A549 (cell line): ENCODE results near the gene TBCK. TPM values are rescaled to one million over a fixed set of nuclear protein-coding genes. Genes with fewer than 3 reads are reported as not detected.

ENCODE experiments used
- ATAC-seq, 2 experiments: fragments of 200-7000 bp in 1 of 2; fragments of >200 bp in 1 of 2; cut with Nextera tagmentation in 1 of 2; cut with Tn5 transposase in 1 of 2; 3 replicates each; pipeline versions ENCODE4 v1.8.0 to v1.9.1; 2018 to 2020; ENCODE audit warnings: mild to moderate bottlenecking in 1 of 2, moderate library complexity in 1 of 2
- CTCF ChIA-PET: fragments of 300-600 bp; sonication (Branson Sonifier 250); formaldehyde crosslinking; extraction: SDS; loops from one replicate; lab custom pipeline; 2021; ENCODE audit warnings: antibody characterized with exemption, inconsistent platforms; lab: Yijun Ruan, JAX
- POLR2A ChIA-PET: fragments of 350-600 bp; formaldehyde crosslinking; extraction: SDS; loops from one replicate; lab custom pipeline; 2021; ENCODE audit warnings: antibody characterized with exemption, inconsistent platforms; lab: Yijun Ruan, JAX
- DNase-seq, 2 experiments: peaks; one replicate each; pipeline versions ENCODE4 v3.0.0 to v3.0.0-alpha.2; 2011 to 2016; ENCODE audit warnings: low read depth in 1 of 2, low spot score in 1 of 2
- FAIRE-seq: peaks from 2 replicates; lab custom pipeline; 2011; peaks lifted over from hg19 to GRCh38; lab: Jason Lieb, UNC
- H3K27ac ChIP-seq, 2 experiments: fragments of >200 bp; sonication (Bioruptor Twin); formaldehyde crosslinking; 3 replicates each; pipeline ENCODE4 v1.5.1; 2016 to 2017
- H3K4me1 ChIP-seq: fragments of >200 bp; sonication (Bioruptor Twin); formaldehyde crosslinking; 3 replicates; pipeline ENCODE4 v1.6.1; 2016
- H3K4me2 ChIP-seq: fragments of >200 bp; sonication (Bioruptor Twin); formaldehyde crosslinking; 3 replicates; pipeline ENCODE4 v1.6.1; 2016
- H3K4me3 ChIP-seq: fragments of >200 bp; sonication (Bioruptor Twin); formaldehyde crosslinking; 3 replicates; pipeline ENCODE4 v1.5.1; 2016
- H3K9me3 ChIP-seq: fragments of >200 bp; sonication (Bioruptor Twin); formaldehyde crosslinking; 3 replicates; pipeline ENCODE4 v1.6.1; 2016
- ATOH8 ChIP-seq: fragments of 250-450 bp; sonication (Bioruptor Pico); IDR thresholded peaks from 2 replicates; pipeline ENCODE4 v1.5.0; 2020; ENCODE audit warnings: low read depth, mild to moderate bottlenecking, moderate library complexity
- CBX2 ChIP-seq: fragments of 200-600 bp; sonication (generic); IDR thresholded peaks from 2 replicates; pipeline ENCODE4 v1.6.1; 2016; ENCODE audit warnings: low read depth, mild to moderate bottlenecking, borderline replicate concordance
- CBX8 ChIP-seq: fragments of 200-600 bp; sonication (generic); IDR thresholded peaks from 2 replicates; pipeline ENCODE4 v1.6.1; 2016
- CEBPB ChIP-seq, 2 experiments: fragments of >200 bp in 1 of 2; sonication (Bioruptor Twin) in 1 of 2; formaldehyde crosslinking in 1 of 2; IDR thresholded peaks; 2 replicates each; pipeline ENCODE4 v1.6.1; 2012 to 2016
- CHD2 ChIP-seq: fragments of 150-350 bp; IDR thresholded peaks from 2 replicates; pipeline ENCODE4 v1.6.1; 2014; ENCODE audit warnings: low read length; ENCODE audit not compliant: partially characterized antibody
- E2F6 ChIP-seq: IDR thresholded peaks from 2 replicates; pipeline ENCODE4 v1.6.1; 2012; ENCODE audit warnings: low read depth, borderline replicate concordance
- EHMT2 ChIP-seq: fragments of 200-600 bp; sonication (generic); IDR thresholded peaks from 2 replicates; pipeline ENCODE4 v1.6.1; 2016; ENCODE audit warnings: antibody characterized with exemption, low read depth, mild to moderate bottlenecking, moderate library complexity
- FOSB ChIP-seq: fragments of 250-450 bp; sonication (Bioruptor Pico); IDR thresholded peaks from 2 replicates; pipeline ENCODE4 v1.5.0; 2020; ENCODE audit warnings: mild to moderate bottlenecking, moderate library complexity
- FOXS1 ChIP-seq: fragments of 250-450 bp; sonication (Bioruptor Pico); IDR thresholded peaks from 2 replicates; pipeline ENCODE4 v1.5.0; 2020; ENCODE audit warnings: mild to moderate bottlenecking, moderate library complexity
- GATA3 ChIP-seq: IDR thresholded peaks from 2 replicates; pipeline ENCODE4 v1.6.1; 2012; ENCODE audit warnings: borderline replicate concordance
- HEYL ChIP-seq: fragments of 250-450 bp; sonication (Bioruptor Pico); IDR thresholded peaks from 2 replicates; pipeline ENCODE4 v1.8.0; 2021; ENCODE audit warnings: mild to moderate bottlenecking, moderate library complexity
- HOXA7 ChIP-seq: fragments of 250-450 bp; sonication (Bioruptor Pico); IDR thresholded peaks from 2 replicates; pipeline ENCODE4 v1.5.0; 2020; ENCODE audit warnings: mild to moderate bottlenecking, moderate library complexity
- JUN ChIP-seq, 2 experiments: fragments of >200 bp; sonication (Bioruptor Twin); formaldehyde crosslinking; IDR thresholded peaks; 2 replicates in 1 of 2; 3 replicates in 1 of 2; pipeline ENCODE4 v1.6.1; 2016 to 2017
- KDM1A ChIP-seq: fragments of 200-600 bp; sonication (generic); IDR thresholded peaks from 2 replicates; pipeline ENCODE4 v1.6.1; 2016; ENCODE audit warnings: low read depth, mild to moderate bottlenecking
- MYC ChIP-seq: IDR thresholded peaks from 2 replicates; pipeline ENCODE4 v1.6.1; 2012; ENCODE audit warnings: mild to moderate bottlenecking, inconsistent platforms, low read length, improper control_type of control experiment, borderline replicate concordance
- NPAS2 ChIP-seq: fragments of 250-450 bp; sonication (Bioruptor Pico); IDR thresholded peaks from 2 replicates; pipeline ENCODE4 v1.8.0; 2022; ENCODE audit warnings: mild to moderate bottlenecking, moderate library complexity, borderline replicate concordance
- POLR2A ChIP-seq: IDR thresholded peaks from 2 replicates; pipeline ENCODE4 v1.6.1; 2012; ENCODE audit warnings: mild to moderate bottlenecking, low read length
- SMC3 ChIP-seq: fragments of >200 bp; sonication (Bioruptor Twin); formaldehyde crosslinking; IDR thresholded peaks from 3 replicates; pipeline ENCODE4 v1.6.1; 2018; ENCODE audit warnings: inconsistent platforms
- SREBF2 ChIP-seq: fragments of 450-650 bp; IDR thresholded peaks from 2 replicates; pipeline ENCODE4 v1.6.1; 2014; ENCODE audit warnings: mild to moderate bottlenecking, moderate library complexity
- TP53 ChIP-seq: fragments of 250-450 bp; sonication (Bioruptor Pico); IDR thresholded peaks from 2 replicates; pipeline ENCODE4 v1.5.0; 2021; ENCODE audit warnings: mild to moderate bottlenecking, moderate library complexity
- WGBS: methylation state at CpG from one replicate; pipeline ENCODE4 v1.1.6; 2017; ENCODE audit errors: missing lambda C conversion rate; 5-methylcytosine and 5-hydroxymethylcytosine counted together
- polyA plus RNA-seq, 4 experiments: library from polyadenylated mRNA; depleted of rRNA in 3 of 4; stranded (reverse); fragments of >200 nt; fragmentation: RNase III in 1 of 4; extraction: RNeasy Plus Mini Kit Qiagen cat#74134 plus additional on column Dnase treatment in 1 of 4; gene quantifications; 2 replicates in 3 of 4; 3 replicates in 1 of 4; pipeline ENCODE4 v1.2.3, GENCODE V29; 2011 to 2017
- TF ChIP-seq, protein P1 (sequence below): IDR thresholded peaks from 2 replicates; pipeline ENCODE4 v1.6.1; 2012
- TF ChIP-seq, protein P2 (sequence below): IDR thresholded peaks from 2 replicates; pipeline ENCODE4 v1.6.1; 2012
- TF ChIP-seq, protein P3 (sequence below): fragments of >200 bp; sonication (Bioruptor Twin); formaldehyde crosslinking; IDR thresholded peaks from 3 replicates; pipeline ENCODE4 v1.6.1; 2016

TBCK gene
- polyA plus RNA-seq, 2 of the 4 experiments (the other 2 are of a cell fraction), result 3.9 to 18.4 TPM

DNA sequence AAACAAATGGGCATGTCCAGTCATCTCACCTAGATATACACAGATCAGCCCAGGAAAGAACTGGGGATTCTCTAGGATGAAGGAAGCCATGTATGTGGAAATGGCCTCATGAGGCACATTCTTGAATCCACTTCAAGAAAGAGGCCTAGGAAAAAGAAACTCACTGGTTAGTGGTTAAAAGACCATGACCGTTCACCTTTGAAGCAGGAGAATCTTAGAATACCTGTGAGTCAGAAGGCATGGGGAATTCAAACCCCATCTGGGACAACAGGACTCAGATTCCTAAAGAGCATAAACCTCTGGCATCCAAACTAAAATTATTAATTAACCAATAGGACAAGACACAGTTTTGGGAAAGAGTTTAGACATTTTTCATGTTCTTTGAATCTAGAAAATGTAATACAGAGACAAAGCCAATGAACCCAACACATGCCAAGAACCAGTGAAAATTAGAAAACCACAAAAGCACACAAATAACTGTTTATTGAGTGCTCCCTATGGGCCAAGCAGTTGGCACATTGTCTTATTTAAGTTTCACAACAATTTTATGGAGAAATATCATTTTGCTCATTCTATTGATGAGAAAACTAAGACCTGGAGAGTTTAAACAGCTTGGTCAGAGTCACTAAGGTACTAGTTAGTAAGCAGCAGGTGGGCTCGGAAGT is 323.2 kb downstream of the TBCK start:
- Histone ChIP-seq H3K9me3 (no peaks in the 10 kb centered on the region), H3K4me3 (no peak overlapping the region), H3K27ac (no peak overlapping the region), H3K4me2 (no peak overlapping the region), H3K4me1 (no peaks in the 10 kb centered on the region; the same call in 2 of the 3 replicates)
- TF ChIP-seq SMC3 (no peak), FOXS1 (no peak), CHD2 (no peak), ATOH8 (CRISPR knock-in tag) (no peak)
- TF ChIP-seq, protein P1, sequence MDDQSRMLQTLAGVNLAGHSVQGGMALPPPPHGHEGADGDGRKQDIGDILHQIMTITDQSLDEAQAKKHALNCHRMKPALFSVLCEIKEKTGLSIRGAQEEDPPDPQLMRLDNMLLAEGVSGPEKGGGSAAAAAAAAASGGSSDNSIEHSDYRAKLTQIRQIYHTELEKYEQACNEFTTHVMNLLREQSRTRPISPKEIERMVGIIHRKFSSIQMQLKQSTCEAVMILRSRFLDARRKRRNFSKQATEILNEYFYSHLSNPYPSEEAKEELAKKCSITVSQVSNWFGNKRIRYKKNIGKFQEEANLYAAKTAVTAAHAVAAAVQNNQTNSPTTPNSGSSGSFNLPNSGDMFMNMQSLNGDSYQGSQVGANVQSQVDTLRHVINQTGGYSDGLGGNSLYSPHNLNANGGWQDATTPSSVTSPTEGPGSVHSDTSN, result no peak
- ChIA-PET POLR2A (no interaction called here), CTCF (no interaction called here)
- FAIRE-seq, result no peak
- DNase-seq, result no peak
- 76% methylated on average over 2 of the region's 2 CpGs for WGBS
- no peak for ATAC-seq

DNA sequence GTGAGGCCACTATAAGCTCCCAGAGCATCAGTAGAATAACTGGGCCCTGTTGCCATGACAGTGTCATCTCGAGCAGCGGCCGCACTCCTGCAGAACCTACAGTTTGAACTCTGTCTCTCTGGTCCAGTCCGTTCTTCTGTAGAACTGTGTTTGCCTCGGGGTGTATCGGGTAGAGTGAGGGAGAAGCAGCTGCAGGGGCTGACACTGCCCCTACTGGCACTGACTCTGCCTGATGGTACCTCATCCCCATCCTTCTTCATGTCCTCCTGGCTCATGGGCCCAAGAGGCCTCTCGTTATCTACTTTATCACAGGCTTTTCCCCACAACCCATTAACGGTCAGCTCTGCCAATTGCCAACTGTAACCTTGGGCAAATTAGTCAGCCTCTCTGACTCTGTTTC is 324.3 kb downstream of the TBCK start:
- DNase-seq (no peak), FAIRE-seq (no peak), ATAC-seq (no peak)
- TF ChIP-seq MYC, result no peak
- TF ChIP-seq JUN (IDR thresholded peaks at IDR 0.05), result no peak
- TF ChIP-seq E2F6, result no peak
- TF ChIP-seq CEBPB (IDR thresholded peaks at IDR 0.05), result no peak
- no peak for TF ChIP-seq CBX8
- TF ChIP-seq, protein P2, sequence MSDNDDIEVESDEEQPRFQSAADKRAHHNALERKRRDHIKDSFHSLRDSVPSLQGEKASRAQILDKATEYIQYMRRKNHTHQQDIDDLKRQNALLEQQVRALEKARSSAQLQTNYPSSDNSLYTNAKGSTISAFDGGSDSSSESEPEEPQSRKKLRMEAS, result no peak
- no peak for TF ChIP-seq NPAS2
- TF ChIP-seq ATOH8 (CRISPR knock-in tag), result no peak
- TF ChIP-seq CBX2, result no peak
- no peak for TF ChIP-seq FOSB (CRISPR knock-in tag)
- TF ChIP-seq POLR2A, result no peak
- no peak for TF ChIP-seq HOXA7 (CRISPR knock-in tag)
- no peak for TF ChIP-seq HEYL (CRISPR knock-in tag)
- no peak for TF ChIP-seq TP53 (CRISPR knock-in tag)
- no peak for TF ChIP-seq GATA3
- TF ChIP-seq, protein P3, sequence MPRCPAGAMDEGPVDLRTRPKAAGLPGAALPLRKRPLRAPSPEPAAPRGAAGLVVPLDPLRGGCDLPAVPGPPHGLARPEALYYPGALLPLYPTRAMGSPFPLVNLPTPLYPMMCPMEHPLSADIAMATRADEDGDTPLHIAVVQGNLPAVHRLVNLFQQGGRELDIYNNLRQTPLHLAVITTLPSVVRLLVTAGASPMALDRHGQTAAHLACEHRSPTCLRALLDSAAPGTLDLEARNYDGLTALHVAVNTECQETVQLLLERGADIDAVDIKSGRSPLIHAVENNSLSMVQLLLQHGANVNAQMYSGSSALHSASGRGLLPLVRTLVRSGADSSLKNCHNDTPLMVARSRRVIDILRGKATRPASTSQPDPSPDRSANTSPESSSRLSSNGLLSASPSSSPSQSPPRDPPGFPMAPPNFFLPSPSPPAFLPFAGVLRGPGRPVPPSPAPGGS, result no peak
- TF ChIP-seq EHMT2, result no peak
- no peak for TF ChIP-seq KDM1A
- no peak for TF ChIP-seq SREBF2
- Histone ChIP-seq H3K4me1 (no peaks in the 10 kb centered on the region), H3K4me3 (no peak overlapping the region), H3K4me2 (no peak overlapping the region), H3K9me3 (no peaks in the 10 kb centered on the region), H3K27ac (no peak overlapping the region)
- POLR2A ChIA-PET, result no interaction called here
- WGBS, result 76% methylated on average over 8 of the region's 8 CpGs
- CTCF ChIA-PET, result no interaction called here

Other genes starting within 250 kb of the TBCK start
- gene AIMP1, start 341 bp upstream of the TBCK start, polyA plus RNA-seq (2011; rRNA removed), result 41.4 and 70.7 TPM in 2 replicates
- 35.6 to 39.6 TPM (median 36.5 TPM) in 3 replicates for gene AIMP1, start 341 bp upstream of the TBCK start, polyA plus RNA-seq (2017; fragmentation: RNase III; extraction: RNeasy Plus Mini Kit Qiagen cat#74134 plus additional on column Dnase treatment)
- not detected in 2 replicates for gene GIMD1, start 52.6 kb upstream of the TBCK start, polyA plus RNA-seq (2011; rRNA removed)
- gene GIMD1, start 52.6 kb upstream of the TBCK start, polyA plus RNA-seq (2017; fragmentation: RNase III; extraction: RNeasy Plus Mini Kit Qiagen cat#74134 plus additional on column Dnase treatment), result not detected in 3 replicates